Measurements from ENCODE around the gene CHI3L2. TPM values are rescaled to one million over a fixed set of nuclear protein-coding genes. Genes with fewer than 3 reads are reported as not detected.
"Not testable (repeated sequence)": the region's sequence is repeated elsewhere in the genome, so short reads cannot be mapped to it uniquely, and the experiment has no call there.

CHI3L2 gene
- total RNA-seq, 1 experiment from 2014 or later = 0.53 TPM

- Histone ChIP-seq H3K4me3 (no peak overlapping the region), H3K27me3 (0 out of 2 replicates have a peak, but pooled peaks cover 7% of the 10 kb centered on the region), H3K27ac (no peak overlapping the region)
Observed at GRCh38 chr1:111209622-111210021, 17.9 kb upstream of the CHI3L2 start.

GRCh38 chr1:111211921-111212320, 15.6 kb upstream of the CHI3L2 start:
- H3K4me1 ChIP-seq = no peaks in the 10 kb centered on the region
- DNase-seq = no peak
- no peaks in the 10 kb centered on the region for H3K9me3 ChIP-seq (replicated peaks)
- H3K27ac ChIP-seq = no peak overlapping the region
- H3K36me3 ChIP-seq = no peaks in the 10 kb centered on the region
- H3K27me3 ChIP-seq = 0 out of 2 replicates have a peak, but pooled peaks cover 7% of the 10 kb centered on the region
- H3K4me3 ChIP-seq = no peak overlapping the region

More at GRCh38 chr1:111209622-111210021, 17.9 kb upstream of the CHI3L2 start:
- no peak for DNase-seq
- no peaks in the 10 kb centered on the region for H3K36me3 ChIP-seq
- no peaks in the 10 kb centered on the region for H3K4me1 ChIP-seq
- H3K9me3 ChIP-seq (replicated peaks) = no peaks in the 10 kb centered on the region

- H3K4me1 ChIP-seq = no peaks in the 10 kb centered on the region
- no peak for DNase-seq
- H3K9me3 ChIP-seq (replicated peaks) = no peaks in the 10 kb centered on the region
- no peak overlapping the region for H3K4me3 ChIP-seq
- H3K36me3 ChIP-seq = no peaks in the 10 kb centered on the region
- 0 out of 2 replicates have a peak, but pooled peaks cover 7% of the 10 kb centered on the region for H3K27me3 ChIP-seq
- H3K27ac ChIP-seq = no peak overlapping the region
Observed at GRCh38 chr1:111212634-111213335, 14.7 kb upstream of the CHI3L2 start.

DNA sequence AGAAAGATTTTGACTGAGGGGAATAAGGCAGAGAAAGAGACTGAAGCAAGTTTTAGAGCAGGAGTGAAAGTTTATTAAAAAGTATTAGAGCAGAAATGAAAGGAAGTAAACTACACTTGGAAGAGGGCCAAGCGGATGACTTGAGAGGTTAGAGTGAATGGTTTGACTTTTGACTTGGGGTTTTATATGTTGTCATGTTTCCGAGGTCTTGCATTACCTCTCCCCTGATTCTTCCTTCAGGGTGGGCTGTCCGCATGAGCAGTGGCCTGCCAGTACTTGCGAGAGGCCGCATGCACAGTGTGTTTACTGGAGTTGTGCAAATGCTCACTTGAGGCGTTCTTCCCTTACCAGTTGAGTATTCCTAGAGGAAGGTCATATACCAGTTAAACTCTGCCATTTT, 14.1 kb upstream of the CHI3L2 start:
- no peaks in the 10 kb centered on the region for H3K4me1 ChIP-seq
- H3K27ac ChIP-seq = no peak overlapping the region
- no peak overlapping the region for H3K4me3 ChIP-seq
- no peaks in the 10 kb centered on the region for H3K36me3 ChIP-seq
- H3K9me3 ChIP-seq (replicated peaks) = no peaks in the 10 kb centered on the region
- no peak for DNase-seq
- 0 out of 2 replicates have a peak, but pooled peaks cover 7% of the 10 kb centered on the region for H3K27me3 ChIP-seq

GRCh38 chr1:111214074-111214801, 13.3 kb upstream of the CHI3L2 start:
- DNase-seq = no peak
- Histone ChIP-seq H3K9me3 (replicated peaks) (no peaks in the 10 kb centered on the region), H3K36me3 (no peaks in the 10 kb centered on the region), H3K4me3 (no peak overlapping the region), H3K27me3 (0 out of 2 replicates have a peak, but pooled peaks cover 4% of the 10 kb centered on the region), H3K4me1 (no peaks in the 10 kb centered on the region), H3K27ac (no peak overlapping the region)

GRCh38 chr1:111214884-111215283, 12.6 kb upstream of the CHI3L2 start:
- H3K27me3 ChIP-seq = no peaks in the 10 kb centered on the region
- no peaks in the 10 kb centered on the region for H3K4me1 ChIP-seq
- no peak for DNase-seq
- no peaks in the 10 kb centered on the region for H3K9me3 ChIP-seq (replicated peaks)
- no peak overlapping the region for H3K4me3 ChIP-seq
- H3K36me3 ChIP-seq = no peaks in the 10 kb centered on the region
- no peak overlapping the region for H3K27ac ChIP-seq

DNA sequence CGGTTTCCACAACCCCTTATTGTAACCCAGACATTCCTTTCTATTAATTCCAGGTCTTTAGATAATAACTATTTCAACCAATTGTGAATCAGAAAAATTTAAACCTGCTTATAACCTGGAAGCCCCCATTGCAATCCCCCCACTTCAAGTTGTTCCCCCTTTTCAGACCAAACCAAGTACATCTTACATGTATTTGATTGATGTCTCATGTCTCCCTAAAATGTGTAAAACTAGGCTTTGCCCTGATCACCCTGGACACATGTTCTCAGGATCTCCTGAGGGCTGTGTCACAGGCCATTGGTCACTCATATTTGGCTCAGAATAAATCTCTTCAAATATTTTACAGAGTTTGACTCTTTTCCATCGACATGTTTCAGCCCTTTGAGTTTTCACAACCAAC, 12.2 kb upstream of the CHI3L2 start:
- H3K4me1 ChIP-seq; H3K27me3 ChIP-seq; H3K36me3 ChIP-seq; DNase-seq; H3K4me3 ChIP-seq; H3K9me3 ChIP-seq (replicated peaks); H3K27ac ChIP-seq: not testable (repeated sequence)

GRCh38 chr1:111216751-111217150, 10.8 kb upstream of the CHI3L2 start:
- no peak overlapping the region for H3K27ac ChIP-seq
- H3K9me3 ChIP-seq (replicated peaks) = no peaks in the 10 kb centered on the region
- H3K4me1 ChIP-seq = no peaks in the 10 kb centered on the region
- no peaks in the 10 kb centered on the region for H3K27me3 ChIP-seq
- no peak overlapping the region for H3K4me3 ChIP-seq
- H3K36me3 ChIP-seq = no peaks in the 10 kb centered on the region
- no peak for DNase-seq

- no peak for DNase-seq
- Histone ChIP-seq H3K4me3 (no peak overlapping the region), H3K27ac (no peak overlapping the region), H3K36me3 (no peaks in the 10 kb centered on the region), H3K4me1 (no peaks in the 10 kb centered on the region), H3K27me3 (no peaks in the 10 kb centered on the region), H3K9me3 (replicated peaks) (no peaks in the 10 kb centered on the region)
Observed at GRCh38 chr1:111217183-111217910, 10.2 kb upstream of the CHI3L2 start.

DNA sequence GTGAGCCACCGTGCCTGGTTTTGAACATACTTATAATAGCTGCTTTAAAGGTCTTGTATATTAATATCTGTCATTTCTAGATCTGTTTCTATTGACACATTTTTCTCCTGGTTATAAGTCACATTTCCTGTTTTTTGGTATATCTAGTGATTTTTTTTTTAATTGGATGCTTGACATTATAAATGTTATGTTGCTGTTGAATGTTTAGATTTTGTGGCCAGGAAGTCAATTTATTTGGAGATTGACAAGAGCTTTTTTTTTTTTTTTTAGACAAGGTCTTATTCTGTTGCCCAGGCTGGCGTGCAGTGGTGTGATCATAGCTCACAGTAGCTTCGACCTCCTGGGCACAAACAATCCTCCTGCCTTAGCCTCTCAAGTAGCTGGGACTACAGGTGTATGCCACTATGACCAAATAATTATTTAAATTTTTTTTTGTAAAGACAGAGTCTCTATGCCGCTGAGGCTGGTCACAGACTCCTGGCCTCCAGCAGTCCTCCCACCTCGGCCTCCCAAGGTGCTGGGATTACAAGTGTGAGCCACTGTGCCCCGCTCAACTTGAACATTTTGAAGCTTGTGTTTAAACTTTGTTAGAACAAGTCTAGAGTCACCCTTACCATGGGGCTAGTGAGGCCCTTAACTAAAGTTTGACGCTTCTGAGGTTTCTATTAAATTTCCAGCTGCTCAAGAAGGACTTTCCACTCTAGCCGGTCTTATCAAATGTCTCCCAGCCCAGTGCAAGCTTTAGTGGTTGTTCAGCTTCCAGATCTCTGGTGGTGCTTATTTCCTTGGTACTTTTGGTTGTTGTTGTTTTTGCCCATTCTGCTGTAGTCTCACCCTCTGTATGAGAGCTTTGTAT, 8.6 kb upstream of the CHI3L2 start:
- no peaks in the 10 kb centered on the region for H3K36me3 ChIP-seq
- H3K4me3 ChIP-seq = no peak overlapping the region
- no peaks in the 10 kb centered on the region for H3K9me3 ChIP-seq (replicated peaks)
- no peaks in the 10 kb centered on the region for H3K4me1 ChIP-seq
- no peak overlapping the region for H3K27ac ChIP-seq
- H3K27me3 ChIP-seq = no peaks in the 10 kb centered on the region
- no peak for DNase-seq

GRCh38 chr1:111219557-111220286, 7.8 kb upstream of the CHI3L2 start:
- no peaks in the 10 kb centered on the region for H3K27me3 ChIP-seq
- H3K9me3 ChIP-seq (replicated peaks) = no peaks in the 10 kb centered on the region
- H3K27ac ChIP-seq = no peak overlapping the region
- H3K4me3 ChIP-seq = no peak overlapping the region
- DNase-seq = no peak
- H3K36me3 ChIP-seq = no peaks in the 10 kb centered on the region
- no peaks in the 10 kb centered on the region for H3K4me1 ChIP-seq

DNA sequence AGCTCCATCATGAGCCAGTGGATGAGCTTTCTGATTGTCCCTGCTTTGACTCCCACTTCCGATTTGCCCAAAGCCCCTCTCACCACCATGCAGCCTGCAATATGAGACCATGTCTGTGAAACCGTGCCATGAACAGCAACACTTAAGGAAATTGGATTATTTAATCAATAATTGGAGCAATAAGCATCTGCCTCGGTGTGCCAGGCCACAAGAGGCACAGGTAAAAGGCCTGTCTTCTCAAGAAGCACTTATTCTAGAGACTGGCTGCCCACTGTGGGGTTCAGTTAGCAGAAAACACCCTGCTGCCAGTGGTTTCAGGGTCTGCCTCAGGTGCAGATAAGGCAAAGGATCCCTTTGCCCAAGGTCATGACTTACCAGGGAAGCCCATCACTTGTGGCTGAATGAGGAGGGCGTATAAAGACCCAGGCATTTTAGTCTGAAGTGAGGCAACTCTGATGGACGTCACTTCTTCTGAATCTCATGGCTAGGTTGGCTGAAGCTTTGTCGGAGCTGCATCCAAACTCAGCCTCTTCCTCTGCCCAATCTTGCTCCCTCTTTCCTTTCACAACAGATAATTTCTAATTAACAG, 7.1 kb upstream of the CHI3L2 start:
- no peak overlapping the region for H3K27ac ChIP-seq
- no peaks in the 10 kb centered on the region for H3K36me3 ChIP-seq
- H3K4me1 ChIP-seq = no peaks in the 10 kb centered on the region
- no peak overlapping the region for H3K4me3 ChIP-seq
- no peaks in the 10 kb centered on the region for H3K9me3 ChIP-seq (replicated peaks)
- H3K27me3 ChIP-seq = no peaks in the 10 kb centered on the region
- no peak for DNase-seq

- H3K4me3 ChIP-seq = no peak overlapping the region
- no peaks in the 10 kb centered on the region for H3K4me1 ChIP-seq
- no peak overlapping the region for H3K27ac ChIP-seq
Observed at GRCh38 chr1:111221276-111221632, 6.3 kb upstream of the CHI3L2 start.

More at GRCh38 chr1:111221276-111221632, 6.3 kb upstream of the CHI3L2 start:
- Histone ChIP-seq H3K9me3 (replicated peaks) (no peaks in the 10 kb centered on the region), H3K36me3 (no peaks in the 10 kb centered on the region), H3K27me3 (no peaks in the 10 kb centered on the region)
- DNase-seq = no peak

Data from SJCRH30 (cell line).